Left ventricle myocardium inferior (tissue), 1 donor: Measurements from ENCODE around the gene CCDC61. TPM values are rescaled to one million over a fixed set of nuclear protein-coding genes. Genes with fewer than 3 reads are reported as not detected.

Source experiments
- DNase-seq: peaks from one replicate; pipeline ENCODE4 v3.0.0-alpha.2; 2020
- H3K27ac ChIP-seq: fragments of 200-600 bp; replicated peaks from 2 replicates; pipeline ENCODE4 v1.8.0; 2021
- H3K27me3 ChIP-seq: fragments of 200-600 bp; 2 replicates; pipeline ENCODE4 v1.8.0; 2021; ENCODE audit warnings: low read depth
- H3K36me3 ChIP-seq: fragments of 200-600 bp; 2 replicates; pipeline ENCODE4 v1.8.0; 2021
- H3K4me1 ChIP-seq: fragments of 200-600 bp; 2 replicates; pipeline ENCODE4 v1.8.0; 2021
- H3K4me3 ChIP-seq: fragments of 200-600 bp; 2 replicates; pipeline ENCODE4 v1.8.0; 2021; ENCODE audit warnings: mild to moderate bottlenecking, moderate library complexity
- H3K9me3 ChIP-seq: fragments of 200-600 bp; replicated peaks from 2 replicates; pipeline ENCODE4 v1.8.0; 2021
- CTCF ChIP-seq: fragments of 200-600 bp; IDR thresholded peaks from 2 replicates; pipeline ENCODE4 v1.8.0; 2021; ENCODE audit warnings: antibody characterized with exemption, mild to moderate bottlenecking, borderline replicate concordance
- intact Hi-C: fragments of 100-400 bp; cut with micrococcal nuclease; formaldehyde crosslinking; loops from one replicate; pipeline ENCODE4 v1.11.0; 2022
- total RNA-seq: library from RNA; stranded (reverse); fragmentation: NEBNext Ultra II Directional; extraction: Animal tissue kit (Norgen Biotek cat#: 25700); gene quantifications from one replicate; pipeline ENCODE4 v1.2.1, GENCODE V29; 2021
- donor health status: DM: no; HTN: yes; CAD: no; lungs with severe emphysema.

The CCDC61 gene
- total RNA-seq, 1 donor from 2014 or later: 8.7 TPM

- peak overlapping the region; percentile 88 for H3K27ac ChIP-seq
- intact Hi-C loops: no loop called here
- peaks cover 95% of the 10 kb centered on the region for H3K27me3 ChIP-seq
- DNase-seq: peak; percentile 41
- peaks cover 31% of the 10 kb centered on the region for H3K4me1 ChIP-seq
- no peaks in the 10 kb centered on the region for H3K36me3 ChIP-seq
- TF ChIP-seq CTCF: no peak
- H3K9me3 ChIP-seq: no peaks in the 10 kb centered on the region
- H3K4me3 ChIP-seq: peak overlapping the region; percentile 67
Measured at GRCh38 chr19:45971260-45971902, 23.9 kb upstream of the CCDC61 start.

- no peak for TF ChIP-seq CTCF
- no peaks in the 10 kb centered on the region for H3K9me3 ChIP-seq
- peaks cover 31% of the 10 kb centered on the region for H3K4me1 ChIP-seq
- peak overlapping the region; percentile 67 for H3K4me3 ChIP-seq
- DNase-seq: peak; percentile 21
- peak overlapping the region; percentile 88 for H3K27ac ChIP-seq
- intact Hi-C loops: no loop called here
- H3K36me3 ChIP-seq: no peaks in the 10 kb centered on the region
- H3K27me3 ChIP-seq: peaks cover 97% of the 10 kb centered on the region
Measured at GRCh38 chr19:45972081-45972946, 23.0 kb upstream of the CCDC61 start.

- H3K27me3 ChIP-seq: peaks cover 95% of the 10 kb centered on the region
- intact Hi-C loops: no loop called here
Measured at GRCh38 chr19:45972947-45973540, 22.2 kb upstream of the CCDC61 start.

GRCh38 chr19:45973553-45974338, 21.5 kb upstream of the CCDC61 start, which contains the start of gene NOVA2:
TSS of gene NOVA2 (minus strand) at chr19:45973865. CDS start at chr19:45973351, 514 bp downstream.
- no peaks in the 10 kb centered on the region for H3K9me3 ChIP-seq
- peak; percentile 73 for DNase-seq
- H3K4me1 ChIP-seq: peaks cover 31% of the 10 kb centered on the region
- no peaks in the 10 kb centered on the region for H3K36me3 ChIP-seq
- H3K4me3 ChIP-seq: peak within 1 kb of the TSS; percentile 67
- intact Hi-C loops: no loop called here
- peaks cover 90% of the 10 kb centered on the region for H3K27me3 ChIP-seq
- peak within 1 kb of the TSS; percentile 88 for H3K27ac ChIP-seq
- no peak for TF ChIP-seq CTCF

More at GRCh38 chr19:45972947-45973540, 22.2 kb upstream of the CCDC61 start:
- H3K9me3 ChIP-seq: no peaks in the 10 kb centered on the region
- H3K27ac ChIP-seq: peak overlapping the region; percentile 88
- TF ChIP-seq CTCF: no peak
- DNase-seq: no peak
- H3K36me3 ChIP-seq: no peaks in the 10 kb centered on the region
- peak overlapping the region; percentile 67 for H3K4me3 ChIP-seq
- H3K4me1 ChIP-seq: peaks cover 31% of the 10 kb centered on the region
